Tibial nerve (tissue), 4 donors: ENCODE data around the gene SLC25A40.

Experiments used
- CTCF ChIP-seq, 5 experiments: fragments of 200-600 bp in 3 of 5; fragments of 450-650 bp in 2 of 5; sonication (generic) in 3 of 5; IDR thresholded peaks; one replicate each; pipeline ENCODE4 v1.5.1; 2016 to 2019; ENCODE audit warnings: antibody characterized with exemption in 5 of 5, mild to moderate bottlenecking in 3 of 5, moderate library complexity in 2 of 5
- EP300 ChIP-seq, 2 donors: sonication (generic); formaldehyde crosslinking; IDR thresholded peaks; one replicate each; pipeline ENCODE4 v1.6.1; 2017; ENCODE audit warnings: antibody characterized with exemption in 2 of 2, mild to moderate bottlenecking in 1 of 2
- POLR2A ChIP-seq, 2 donors: fragments of 450-650 bp; IDR thresholded peaks; one replicate each; pipeline ENCODE4 v1.6.1; 2017; ENCODE audit warnings: antibody characterized with exemption in 2 of 2, mild to moderate bottlenecking in 2 of 2, moderate library complexity in 2 of 2

- peak in 4 of 5 experiments; percentile 36 to 42 (median 38) for TF ChIP-seq CTCF (IDR thresholded peaks at IDR 0.05)
- no peak for TF ChIP-seq POLR2A (IDR thresholded peaks at IDR 0.05)
- TF ChIP-seq EP300 (IDR thresholded peaks at IDR 0.05): no peak
Measured at GRCh38 chr7:87886875-87887274, 10.7 kb upstream of the SLC25A40 start.
